HG03103 (cell line): ENCODE results near the gene TMEM134.
"Not testable (repeated sequence)": the region's sequence is repeated elsewhere in the genome, so short reads cannot be mapped to it uniquely, and the experiment has no call there.

Experiments
- ATAC-seq: cut with Tn5 transposase; IDR thresholded peaks from one replicate; pipeline ENCODE4 v1.9.1; 2021; ENCODE audit warnings: low read depth; ENCODE audit not compliant: unreplicated experiment

TMEM134 gene

GRCh38 chr11:67428052-67429001 lies 40.7 kb downstream of the TMEM134 start, which contains the start of gene RPS6KB2:
Gene RPS6KB2, plus strand, starts transcription at chr11:67428494. Its CDS starts 52 bp downstream, at chr11:67428546.
- ATAC-seq, result no peak

- ATAC-seq, result not testable (repeated sequence)
Measured at GRCh38 chr11:67427364-67427859, 41.6 kb downstream of the TMEM134 start.

GRCh38 chr11:67423891-67424613 lies 45.0 kb downstream of the TMEM134 start:
- ATAC-seq, result no peak

GRCh38 chr11:67423466-67423865 lies 45.6 kb downstream of the TMEM134 start:
- ATAC-seq, result no peak

- ATAC-seq, result no peak
Measured at GRCh38 chr11:67422891-67423290, 46.2 kb downstream of the TMEM134 start.

- no peak for ATAC-seq
Measured at GRCh38 chr11:67421430-67422031, 47.5 kb downstream of the TMEM134 start.

GRCh38 chr11:67420646-67421429 lies 48.2 kb downstream of the TMEM134 start:
- peak; percentile 86 for ATAC-seq

- ATAC-seq, result no peak
Measured at GRCh38 chr11:67420147-67420645, 48.9 kb downstream of the TMEM134 start.

GRCh38 chr11:67419325-67420049 lies 49.6 kb downstream of the TMEM134 start:
- ATAC-seq, result no peak

GRCh38 chr11:67418476-67419281 lies 50.4 kb downstream of the TMEM134 start:
- ATAC-seq, result no peak

- ATAC-seq, result no peak
Measured at GRCh38 chr11:67417425-67417824, 51.6 kb downstream of the TMEM134 start.

- ATAC-seq, result no peak
Measured at GRCh38 chr11:67416416-67417335, 52.4 kb downstream of the TMEM134 start.

- ATAC-seq, result no peak
Measured at GRCh38 chr11:67415501-67416304, 53.3 kb downstream of the TMEM134 start, which contains the start of gene CARNS1. Gene CARNS1, plus strand, starts transcription at chr11:67415678. Its CDS starts 522 bp downstream, at chr11:67416200.

GRCh38 chr11:67413266-67413849 lies 55.7 kb downstream of the TMEM134 start:
- no peak for ATAC-seq

- no peak for ATAC-seq
Measured at GRCh38 chr11:67412495-67413179, 56.4 kb downstream of the TMEM134 start.

- no peak for ATAC-seq
Measured at GRCh38 chr11:67411785-67412152, 57.3 kb downstream of the TMEM134 start.
